ENCODE measurements around the gene AGO1. TPM values are rescaled to one million over a fixed set of nuclear protein-coding genes. Genes with fewer than 3 reads are reported as not detected.
A peak's percentile ranks its signal among the peaks of the same experiment; 100 is the strongest.

Gene AGO1
- total and polyA plus RNA-seq, 2 of the 8 experiments (the other 6 are each of a cell fraction or from before 2014, with no cell fraction given): 15.1 to 73.7 TPM

DNA sequence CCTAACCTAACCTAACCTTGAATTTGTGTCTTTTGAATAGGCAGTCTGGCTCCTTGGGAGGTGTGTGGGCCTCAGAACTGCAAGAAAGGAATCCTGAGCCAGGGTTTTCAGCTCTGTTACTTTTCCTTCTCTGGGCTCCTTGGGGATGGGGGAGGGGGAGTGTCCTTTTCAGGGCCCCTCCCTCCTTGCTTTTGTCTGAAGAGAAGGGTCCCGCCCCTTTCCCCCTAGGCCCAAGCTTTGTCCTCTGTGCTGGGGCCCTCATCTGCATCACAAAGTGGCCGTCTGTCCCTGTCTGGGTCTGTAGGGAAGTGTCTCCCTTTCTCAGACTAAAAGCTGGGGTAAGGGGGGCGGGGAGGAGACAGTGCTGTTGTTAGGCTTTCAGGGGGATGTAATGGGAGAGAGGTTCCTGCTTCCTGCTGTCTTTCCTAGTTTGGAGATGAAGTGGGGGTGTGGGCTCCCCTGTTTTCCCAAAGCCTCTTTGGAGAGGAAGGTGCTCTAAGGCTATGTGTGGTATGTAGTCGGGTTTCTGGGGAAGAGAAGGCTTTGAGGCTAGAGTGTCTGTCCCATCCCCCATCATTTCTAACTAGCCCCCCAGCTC is 3.1 kb downstream of the AGO1 start (continued):
- TF ChIP-seq CBX8 (IDR thresholded peaks at IDR 0.05; ENCODE audit: borderline replicate concordance, low read depth, low read length) (no peak), BACH1 (IDR thresholded peaks at IDR 0.05; ENCODE audit: low read length) (no peak), POU5F1 (IDR thresholded peaks at IDR 0.05; ENCODE audit: low read depth, low read length) (peak; percentile 94), RAD21 (IDR thresholded peaks at IDR 0.05 in 1 of 2, conservative IDR thresholded peaks at IDR 0.05 in 1 of 2; ENCODE audit: low read depth in 2 of 2, low read length in 2 of 2) (no peak; a peak in 1 of 4 replicates), YY1 (IDR thresholded peaks at IDR 0.05; ENCODE audit: low read depth, low read length) (no peak), SIX5 (IDR thresholded peaks at IDR 0.05; ENCODE audit: low read depth, low read length) (no peak), RBBP5 (IDR thresholded peaks at IDR 0.05; ENCODE audit: borderline replicate concordance, low read depth, low read length) (peak; percentile 79), CTBP2 (IDR thresholded peaks at IDR 0.05; ENCODE audit: borderline replicate concordance, insufficient read depth, insufficient read length, low read length) (no peak), FOSL1 (IDR thresholded peaks at IDR 0.05; ENCODE audit: insufficient read depth, low read depth, low read length) (no peak), PHF8 (conservative IDR thresholded peaks at IDR 0.05; ENCODE audit: low read depth, low read length) (no peak), NRF1 (IDR thresholded peaks at IDR 0.05; ENCODE audit: low read depth, low read length) (no peak), SP1 (IDR thresholded peaks at IDR 0.05; ENCODE audit: low read depth, low read length) (peak; percentile 89), KDM1A (IDR thresholded peaks at IDR 0.05; ENCODE audit: borderline replicate concordance, low read length) (peak; percentile 52; the same call in 1 of the 2 replicates), EP300 (IDR thresholded peaks at IDR 0.05; ENCODE audit: borderline replicate concordance in 1 of 2, low read depth in 2 of 2, low read length in 2 of 2) (peak in 1 of 2 experiments; percentile 70; a peak in 1 of 3 replicates), CBX5 (IDR thresholded peaks at IDR 0.05; ENCODE audit: low read depth, low read length) (no peak), BCL11A (IDR thresholded peaks at IDR 0.05; ENCODE audit: low read depth in 2 of 2, low read length in 2 of 2) (no peak), GABPA (IDR thresholded peaks at IDR 0.05; ENCODE audit: borderline replicate concordance, insufficient read depth, low read length) (no peak), TAF7 (optimal IDR thresholded peaks at IDR 0.05; ENCODE audit: borderline replicate concordance, low read depth, low read length) (no peak), GTF2F1 (IDR thresholded peaks at IDR 0.05; ENCODE audit: borderline replicate concordance, low read depth, low read length) (no peak)
- TF ChIP-seq, protein P1, sequence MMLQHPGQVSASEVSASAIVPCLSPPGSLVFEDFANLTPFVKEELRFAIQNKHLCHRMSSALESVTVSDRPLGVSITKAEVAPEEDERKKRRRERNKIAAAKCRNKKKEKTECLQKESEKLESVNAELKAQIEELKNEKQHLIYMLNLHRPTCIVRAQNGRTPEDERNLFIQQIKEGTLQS (IDR thresholded peaks at IDR 0.05; ENCODE audit: insufficient read depth, low read depth, low read length): no peak
- TF ChIP-seq, protein P2, sequence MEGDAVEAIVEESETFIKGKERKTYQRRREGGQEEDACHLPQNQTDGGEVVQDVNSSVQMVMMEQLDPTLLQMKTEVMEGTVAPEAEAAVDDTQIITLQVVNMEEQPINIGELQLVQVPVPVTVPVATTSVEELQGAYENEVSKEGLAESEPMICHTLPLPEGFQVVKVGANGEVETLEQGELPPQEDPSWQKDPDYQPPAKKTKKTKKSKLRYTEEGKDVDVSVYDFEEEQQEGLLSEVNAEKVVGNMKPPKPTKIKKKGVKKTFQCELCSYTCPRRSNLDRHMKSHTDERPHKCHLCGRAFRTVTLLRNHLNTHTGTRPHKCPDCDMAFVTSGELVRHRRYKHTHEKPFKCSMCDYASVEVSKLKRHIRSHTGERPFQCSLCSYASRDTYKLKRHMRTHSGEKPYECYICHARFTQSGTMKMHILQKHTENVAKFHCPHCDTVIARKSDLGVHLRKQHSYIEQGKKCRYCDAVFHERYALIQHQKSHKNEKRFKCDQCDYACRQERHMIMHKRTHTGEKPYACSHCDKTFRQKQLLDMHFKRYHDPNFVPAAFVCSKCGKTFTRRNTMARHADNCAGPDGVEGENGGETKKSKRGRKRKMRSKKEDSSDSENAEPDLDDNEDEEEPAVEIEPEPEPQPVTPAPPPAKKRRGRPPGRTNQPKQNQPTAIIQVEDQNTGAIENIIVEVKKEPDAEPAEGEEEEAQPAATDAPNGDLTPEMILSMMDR (IDR thresholded peaks at IDR 0.05; ENCODE audit: control extremely low read depth in 1 of 3, insufficient read depth in 1 of 3, low read depth in 1 of 3, low read length in 3 of 3): no peak
